HG02938 (cell line): ENCODE data around the gene NUDCD3.
A peak's percentile ranks its signal among the peaks of the same experiment; 100 is the strongest.

Experiments used
- ATAC-seq: cut with Tn5 transposase; IDR thresholded peaks from one replicate; pipeline ENCODE4 v1.9.1; 2021; ENCODE audit warnings: mild to moderate bottlenecking, moderate library complexity; ENCODE audit not compliant: unreplicated experiment

Gene NUDCD3

GRCh38 chr7:44490351-44491200 lies at the start of gene NUDCD3:
Gene NUDCD3 (minus strand): TSS chr7:44490658. CDS start chr7:44490600, 58 bp downstream.
- ATAC-seq, result peak; percentile 94

- ATAC-seq, result no peak
Measured at GRCh38 chr7:44539669-44540506, 49.4 kb upstream of the NUDCD3 start.

- ATAC-seq, result no peak
Measured at GRCh38 chr7:44538798-44539668, 48.6 kb upstream of the NUDCD3 start.

GRCh38 chr7:44538093-44538797 lies 47.8 kb upstream of the NUDCD3 start:
- ATAC-seq, result no peak

- ATAC-seq, result no peak
Measured at GRCh38 chr7:44537442-44537841, 47.0 kb upstream of the NUDCD3 start.

- ATAC-seq, result no peak
Measured at GRCh38 chr7:44536090-44536489, 45.6 kb upstream of the NUDCD3 start.

- ATAC-seq, result no peak
Measured at GRCh38 chr7:44535348-44536064, 45.0 kb upstream of the NUDCD3 start.

GRCh38 chr7:44534501-44534900 lies 44.0 kb upstream of the NUDCD3 start:
- no peak for ATAC-seq

- no peak for ATAC-seq
Measured at GRCh38 chr7:44534087-44534486, 43.6 kb upstream of the NUDCD3 start.

- ATAC-seq, result no peak
Measured at GRCh38 chr7:44533301-44534055, 43.0 kb upstream of the NUDCD3 start.

- ATAC-seq, result no peak
Measured at GRCh38 chr7:44531421-44532380, 41.2 kb upstream of the NUDCD3 start.

GRCh38 chr7:44530990-44531389 lies 40.5 kb upstream of the NUDCD3 start:
- no peak for ATAC-seq

GRCh38 chr7:44524811-44525388 lies 34.4 kb upstream of the NUDCD3 start:
- ATAC-seq, result no peak

GRCh38 chr7:44522315-44522714 lies 31.9 kb upstream of the NUDCD3 start:
- no peak for ATAC-seq

- no peak for ATAC-seq
Measured at GRCh38 chr7:44521347-44522095, 31.1 kb upstream of the NUDCD3 start.

GRCh38 chr7:44520574-44520973 lies 30.1 kb upstream of the NUDCD3 start:
- ATAC-seq, result no peak

- ATAC-seq, result no peak
Measured at GRCh38 chr7:44519546-44519945, 29.1 kb upstream of the NUDCD3 start.
